K562 (cell line): ENCODE measurements around the gene VPREB3. TPM values are rescaled to one million over a fixed set of nuclear protein-coding genes. Genes with fewer than 3 reads are reported as not detected.

Source experiments
- ATAC-seq: fragments of 200-7000 bp; cut with Tn5 transposase; 3 replicates; pipeline ENCODE4 v1.9.1; 2020; ENCODE audit warnings: moderate library complexity
- Bru-seq: library from RNA; stranded (reverse); fragments of 400-500 nt; gene quantifications from one replicate; lab custom pipeline; 2021; lab: Mats Ljungman, UMichigan
- BruChase-seq, 2 experiments: library from RNA; stranded (reverse); fragments of 400-500 nt; gene quantifications; one replicate each; lab custom pipeline; 2021; lab: Mats Ljungman, UMichigan
- BruUV-seq: library from RNA; stranded (reverse); fragments of 400-500 nt; replicated peaks from 2 replicates; lab custom pipeline; 2021; lab: Mats Ljungman, UMichigan
- CTCF ChIA-PET: fragments of 300-600 bp; formaldehyde crosslinking; extraction: SDS; loops from one replicate; lab custom pipeline; 2021; ENCODE audit warnings: low intra/inter-chr PET ratio; lab: Yijun Ruan, JAX
- POLR2A ChIA-PET: fragments of 300-600, 350-650 bp; sonication (Branson Sonifier 250); formaldehyde crosslinking; extraction: SDS; loops from one replicate; lab custom pipeline; 2021; ENCODE audit warnings: antibody characterized with exemption, inconsistent platforms; lab: Yijun Ruan, JAX
- DNase-seq, 4 experiments: peaks; one replicate each; pipeline versions ENCODE4 v3.0.0 to v3.0.0-alpha.2; 2011 to 2018; ENCODE audit warnings: low spot score in 3 of 4, mixed read lengths in 3 of 4; ENCODE audit errors: extremely low read depth in 1 of 4
- FAIRE-seq: peaks from 2 replicates; lab custom pipeline; 2011; peaks lifted over from hg19 to GRCh38; lab: Jason Lieb, UNC
- H2AFZ ChIP-seq: 2 replicates; pipeline ENCODE4 v1.6.0; 2011; ENCODE audit warnings: low read depth, low read length, control low read depth, inconsistent platforms
- H3K27ac ChIP-seq: fragments of 200-600 bp; 3 replicates; pipeline ENCODE4 v1.8.0; 2011; ENCODE audit warnings: low read depth, mild to moderate bottlenecking, control low read depth, inconsistent platforms, low read length, moderate library complexity, mixed read lengths; ENCODE audit errors: extremely low read depth
- H3K27me3 ChIP-seq, 2 experiments: fragments of 300-600 bp in 1 of 2; 2 replicates in 1 of 2; 3 replicates in 1 of 2; pipeline versions ENCODE4 v1.6.0 to v1.8.0; 2011; ENCODE audit warnings: inconsistent platforms in 2 of 2, low read length in 2 of 2, mild to moderate bottlenecking in 1 of 2, mixed read lengths in 1 of 2, moderate library complexity in 1 of 2; ENCODE audit not compliant: control insufficient read depth in 2 of 2, insufficient read depth in 2 of 2
- H3K36me3 ChIP-seq: fragments of 300-600 bp; 3 replicates; pipeline ENCODE4 v1.8.0; 2011; ENCODE audit warnings: mild to moderate bottlenecking, low read length, inconsistent platforms; ENCODE audit not compliant: control insufficient read depth, insufficient read depth
- H3K4me1 ChIP-seq, 2 experiments: fragments of 200-600 bp in 1 of 2; replicated peaks in 1 of 2; 2 replicates in 1 of 2; 3 replicates in 1 of 2; pipeline versions ENCODE4 v1.5.1 to v1.8.0; 2011; ENCODE audit warnings: inconsistent platforms in 2 of 2, low read length in 2 of 2, mild to moderate bottlenecking in 1 of 2, mixed read lengths in 1 of 2, moderate library complexity in 1 of 2; ENCODE audit not compliant: control insufficient read depth in 2 of 2, insufficient read depth in 2 of 2
- H3K4me2 ChIP-seq: 2 replicates; pipeline ENCODE4 v1.6.1; 2011; ENCODE audit warnings: low read length, control low read depth, inconsistent platforms, mixed read lengths; ENCODE audit not compliant: insufficient read depth
- H3K4me3 ChIP-seq: fragments of 200-600 bp; sonication (generic), shearing (Covaris generic); 2 replicates; pipeline ENCODE4 v1.5.1; 2016; ENCODE audit warnings: control low read depth, inconsistent platforms
- H3K79me2 ChIP-seq: fragments of 200-600 bp; 3 replicates; pipeline ENCODE4 v1.8.0; 2011; ENCODE audit warnings: low read length, inconsistent platforms; ENCODE audit not compliant: control insufficient read depth, insufficient read depth
- H3K9ac ChIP-seq, 2 experiments: 2 replicates each; pipeline versions ENCODE4 v1.6.0 to v1.6.1; 2011; ENCODE audit warnings: low read depth in 2 of 2, low read length in 2 of 2, control low read depth in 1 of 2, inconsistent platforms in 1 of 2, mild to moderate bottlenecking in 1 of 2, mixed read lengths in 1 of 2; ENCODE audit not compliant: insufficient read depth in 1 of 2
- H3K9me1 ChIP-seq: one replicate; pipeline ENCODE4 v1.6.0; 2011; ENCODE audit warnings: inconsistent platforms, mild to moderate bottlenecking, low read length, moderate library complexity; ENCODE audit not compliant: control insufficient read depth, insufficient read depth
- H3K9me3 ChIP-seq: replicated peaks from 2 replicates; pipeline ENCODE4 v1.5.1; 2011; ENCODE audit warnings: low read depth, low read length, inconsistent platforms; ENCODE audit not compliant: control insufficient read depth, insufficient read depth
- H4K20me1 ChIP-seq: replicated peaks from 2 replicates; pipeline ENCODE4 v1.6.1; 2011; ENCODE audit warnings: low read length, inconsistent platforms, mixed read lengths; ENCODE audit not compliant: control insufficient read depth, insufficient read depth
- MAFF ChIP-seq: IDR thresholded peaks from 2 replicates; pipeline ENCODE4 v1.6.1; 2012; ENCODE audit warnings: low read length, improper control_type of control experiment
- ZFP36 ChIP-seq: fragments of 150-350 bp; IDR thresholded peaks from 2 replicates; pipeline ENCODE4 v1.6.1; 2018; ENCODE audit warnings: low read length, low read depth; ENCODE audit not compliant: partially characterized antibody
- WGBS: fragments of 100-300 bp; shearing (Covaris generic); methylation state at CpG from one replicate; pipeline ENCODE4 v1.1.6; 2016; ENCODE audit warnings: low coverage, mixed read lengths; ENCODE audit not compliant: insufficient coverage; ENCODE audit errors: missing lambda C conversion rate; 5-methylcytosine and 5-hydroxymethylcytosine counted together
- in situ Hi-C: fragments of 300-500 bp; cut with MboI; formaldehyde crosslinking; loops from 4 replicates; pipeline ENCODE4 v1.15.0; 2018; ENCODE audit warnings: inconsistent platforms, mixed read lengths
- intact Hi-C: fragments of 100-400 bp; cut with micrococcal nuclease; formaldehyde crosslinking; loops from 2 replicates; pipeline ENCODE4 v1.14.2; 2022
- long read RNA-seq, 3 experiments: library from polyadenylated mRNA in 2 of 3; library from RNA in 1 of 3; unstranded in 2 of 3; stranded (forward) in 1 of 3; transcript quantifications; one replicate each; pipeline ENCODE4 v2.0.0, GENCODE V29; 2019 to 2022
- polyA minus RNA-seq, 3 experiments: library from RNA; depleted of rRNA, polyadenylated mRNA; stranded (reverse); fragments of >200 nt; gene quantifications; 2 replicates each; pipeline ENCODE4 v1.2.3, GENCODE V29; 2011
- polyA plus RNA-seq, 8 experiments: library from polyadenylated mRNA; depleted of rRNA in 4 of 8; stranded (reverse) in 5 of 8; unstranded in 3 of 8; fragments of >200 nt; fragmentation: Nextera tagmentation in 2 of 8; fragmentation: Illumina TruSeq in 1 of 8; extraction: Ambion mirVana in 2 of 8; extraction: Trizol in 1 of 8; gene quantifications; 2 replicates each; pipeline versions ENCODE4 v1.2.1 to v1.2.3, GENCODE V29; 2011 to 2014; ENCODE audit warnings: inconsistent platforms in 1 of 8, missing spikeins in 1 of 8
- total RNA-seq, 7 experiments: library from RNA; depleted of rRNA in 6 of 7; stranded (reverse); fragments of >200 nt in 6 of 7; fragmentation: Illumina TruSeq in 2 of 7; extraction: Trizol in 2 of 7; gene quantifications; 2 replicates each; pipeline versions ENCODE4 v1.2.1 to v1.2.3, GENCODE V29; 2011 to 2021; ENCODE audit warnings: low replicate concordance in 1 of 7

VPREB3 gene, protein sequence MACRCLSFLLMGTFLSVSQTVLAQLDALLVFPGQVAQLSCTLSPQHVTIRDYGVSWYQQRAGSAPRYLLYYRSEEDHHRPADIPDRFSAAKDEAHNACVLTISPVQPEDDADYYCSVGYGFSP
- not detected in 2 replicates for total RNA-seq (2011; cell fraction: chromatin; rRNA removed; ENCODE audit: low replicate concordance)
- total RNA-seq (2011; cell fraction: nucleolus; rRNA removed) = not detected in 2 replicates
- total RNA-seq (2011; cell fraction: nucleoplasm; rRNA removed) = not detected in 2 replicates
- total RNA-seq (2014; rRNA removed) (not detected in 2 replicates), total RNA-seq (2014; rRNA removed; fragmentation: Illumina TruSeq; extraction: Trizol) (not detected in 2 replicates), total RNA-seq (2015; rRNA removed; fragmentation: Illumina TruSeq; extraction: Trizol) (not detected in 2 replicates), total RNA-seq (2021) (0.71 TPM in 1 of 2 replicates, not detected in the other), polyA plus RNA-seq (2011; rRNA removed) (0.20 TPM in 1 of 2 replicates, not detected in the other), polyA plus RNA-seq (2014; fragmentation: Illumina TruSeq; extraction: Trizol) (not detected in 2 replicates), polyA plus RNA-seq (2014; fragmentation: Nextera tagmentation; extraction: Ambion mirVana) (under 1 TPM in 1 of 2 experiments, not detected in 1; 0.14 TPM), polyA plus RNA-seq (2014; rRNA removed) (not detected in 2 replicates), polyA minus RNA-seq (2011; rRNA and poly(A)+ RNA removed) (not detected in 2 replicates), Bru-seq, nascent RNA (not detected), BruChase-seq, experiment 1, labeled RNA remaining after a 2-hour chase (percentile 21 among the genes with signal in this experiment), BruChase-seq, experiment 2, labeled RNA remaining after a 6-hour chase (percentile 16 among the genes with signal in this experiment)
- polyA plus RNA-seq (2011; cell fraction: cytosol; rRNA removed) = not detected in 2 replicates
- polyA plus RNA-seq (2011; cell fraction: nucleus; rRNA removed) = 0.41 TPM in 1 of 2 replicates, not detected in the other
- polyA plus RNA-seq (2012) = 0.14 and 0.50 TPM in 2 replicates
- polyA minus RNA-seq (2011; cell fraction: cytosol; rRNA and poly(A)+ RNA removed) = not detected in 2 replicates
- not detected in 2 replicates for polyA minus RNA-seq (2011; cell fraction: nucleus; rRNA and poly(A)+ RNA removed)
- long read RNA-seq, experiment 1 = 0 reads
- long read RNA-seq, experiment 2 = 0 reads
- long read RNA-seq, experiment 3 = 0 reads

DNA sequence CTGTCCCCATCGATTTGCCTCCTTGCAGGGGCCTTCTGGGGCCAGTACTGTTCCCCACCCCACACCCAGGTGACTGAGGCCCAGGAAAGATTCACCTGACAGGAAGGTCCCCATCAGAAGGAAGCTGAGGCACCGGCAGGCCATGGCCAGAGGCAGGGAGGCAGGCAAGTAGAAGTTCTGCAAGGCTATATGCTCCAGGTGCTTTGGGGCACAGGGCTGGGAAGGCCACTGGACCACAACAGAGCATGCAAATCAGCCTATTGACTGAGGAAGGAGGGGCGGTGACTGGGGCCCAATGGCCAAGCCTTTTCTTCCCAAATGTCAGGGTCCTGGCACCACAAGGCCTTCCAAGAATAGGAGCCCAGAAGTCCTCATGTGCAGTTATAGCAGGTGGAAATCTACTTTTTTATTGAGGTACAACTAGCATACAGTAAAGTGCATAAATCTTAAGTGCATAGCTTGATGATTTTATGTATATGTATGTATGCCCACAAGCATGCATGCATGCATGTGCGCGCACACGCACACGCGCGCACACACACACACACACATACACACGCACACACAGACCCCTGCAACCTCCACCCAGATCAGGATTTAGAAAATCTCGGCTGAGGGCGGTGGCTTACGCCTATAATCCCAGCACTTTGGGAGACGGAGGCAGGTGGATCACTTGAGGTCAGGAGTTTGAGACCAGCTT, at the start of gene VPREB3:
VPREB3 (minus strand) TSS at position 206 of the 700 bp plus-strand sequence; CDS start at position 144, 62 bp downstream.
- no peak for DNase-seq
- no peak for TF ChIP-seq ZFP36
- TF ChIP-seq MAFF = no peak
- TF ChIP-seq, all 486 proteins: peak for 0
- Histone ChIP-seq H3K27me3 (no peaks in the 10 kb centered on the region), H3K4me1 (peaks cover 11 to 26% of the 10 kb centered on the region in 2 experiments), H3K4me2 (no peak within 1 kb of the TSS), H3K36me3 (no peaks in the 10 kb centered on the region), H3K9ac (no peak within 1 kb of the TSS; a peak in 1 of 4 replicates), H2AFZ (no peak within 1 kb of the TSS), H3K9me1 (peaks cover 3% of the 10 kb centered on the region), H3K4me3 (no peak within 1 kb of the TSS), H3K9me3 (no peaks in the 10 kb centered on the region), H3K79me2 (peaks cover 14% of the 10 kb centered on the region; the same call in 2 of the 3 replicates), H3K27ac (no peak within 1 kb of the TSS), H4K20me1 (no peaks in the 10 kb centered on the region)
- ChIA-PET CTCF (no interaction called here), POLR2A (interaction anchor here (0.6 kb wide), 1 partner anchor 12 kb away, joined by 3 read pairs; no protein-coding TSS in a partner anchor)
- BruUV-seq = no TSS peak
- intact Hi-C loops (no loop called here), in situ Hi-C loops (no loop called here)
- no peak for FAIRE-seq
- no peak for ATAC-seq
- 65% methylated on average over 13 of the region's 14 CpGs for WGBS
